Fibroblast of villous mesenchyme (primary cell): ENCODE measurements around the gene MICALL2. TPM values are rescaled to one million over a fixed set of nuclear protein-coding genes. Genes with fewer than 3 reads are reported as not detected.

Experiments
- DNase-seq: peaks from one replicate; pipeline ENCODE4 v3.0.0-alpha.2; 2010; ENCODE audit warnings: low read depth
- H3K4me3 ChIP-seq: 2 replicates; pipeline ENCODE4 v1.5.1; 2011; ENCODE audit warnings: low read depth, mild to moderate bottlenecking, low read length
- CTCF ChIP-seq: IDR thresholded peaks from 2 replicates; pipeline ENCODE4 v1.5.1; 2012; ENCODE audit warnings: low read depth, mild to moderate bottlenecking, low read length; ENCODE audit not compliant: insufficient read depth
- total RNA-seq: library from RNA; depleted of rRNA; stranded (reverse); fragments of >200 nt; gene quantifications from 2 replicates; pipeline ENCODE4 v1.2.3, GENCODE V29; 2012

MICALL2 gene
- total RNA-seq, 1 donor = 34.5 TPM

DNA sequence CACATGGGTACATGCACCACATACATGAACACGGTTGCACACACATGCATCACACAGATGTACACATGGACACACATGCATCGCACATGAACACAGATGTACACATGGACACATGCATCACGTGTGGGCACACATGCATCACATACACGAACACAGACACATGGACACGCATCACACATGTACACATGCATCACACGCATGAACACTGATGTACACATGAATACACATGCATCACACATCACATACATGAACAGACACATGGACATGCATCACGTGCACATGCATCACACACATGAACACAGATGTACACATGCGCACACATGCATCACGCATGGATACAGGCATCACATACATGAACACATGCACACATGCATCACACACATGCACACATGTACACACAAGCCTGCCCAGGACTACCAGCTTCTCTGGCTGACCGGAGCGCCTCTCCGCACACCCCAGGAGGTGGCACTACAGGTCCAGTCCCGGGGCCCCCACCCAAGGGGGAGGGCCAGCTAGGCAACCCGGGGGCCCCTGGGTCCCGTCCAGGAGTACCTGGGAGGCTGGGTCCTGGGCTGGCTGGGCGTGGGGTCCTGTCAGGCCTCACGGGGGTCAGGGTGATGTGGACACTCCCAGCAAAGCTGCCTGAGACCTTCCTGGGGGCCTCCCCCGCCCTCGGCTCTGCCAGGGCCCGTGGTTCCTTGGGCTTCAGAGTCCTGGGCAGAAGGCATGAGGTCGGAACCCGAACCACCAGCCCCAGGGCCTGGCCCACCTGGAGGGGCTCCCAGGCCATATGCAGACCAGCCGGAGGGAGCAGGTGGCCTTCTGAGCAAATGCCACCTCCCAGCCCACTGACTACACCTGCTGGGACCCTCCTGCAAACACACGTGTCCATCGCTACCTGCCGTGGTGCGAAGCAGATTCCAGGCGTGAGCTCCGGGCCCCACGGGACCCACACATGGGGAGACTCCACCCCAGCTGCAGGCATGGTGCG is 19.6 kb downstream of the MICALL2 start:
- no peak for DNase-seq
- TF ChIP-seq CTCF = no peak
- H3K4me3 ChIP-seq = no peak overlapping the region

DNA sequence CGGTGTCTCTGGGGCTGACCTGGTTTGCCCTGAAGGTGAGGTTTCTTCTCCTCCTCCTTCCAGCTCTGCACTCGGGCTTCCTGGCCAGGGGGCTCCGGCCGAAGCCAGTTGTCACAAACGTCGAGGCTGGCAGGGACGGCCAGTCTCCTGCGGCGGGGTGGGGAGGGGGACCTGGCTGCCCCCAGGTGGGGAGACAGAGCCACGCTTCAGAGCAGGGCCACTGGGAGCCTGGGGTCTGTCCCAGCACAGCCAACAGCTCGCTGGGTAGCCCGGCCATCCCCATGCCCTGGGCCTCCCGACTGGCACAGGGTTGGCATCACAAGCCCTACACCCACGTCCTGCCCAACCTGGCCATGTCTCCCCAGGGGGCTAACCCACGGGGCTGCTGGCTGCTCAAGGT is 20.4 kb downstream of the MICALL2 start:
- TF ChIP-seq CTCF = no peak
- DNase-seq = no peak
- no peak overlapping the region for H3K4me3 ChIP-seq

DNA sequence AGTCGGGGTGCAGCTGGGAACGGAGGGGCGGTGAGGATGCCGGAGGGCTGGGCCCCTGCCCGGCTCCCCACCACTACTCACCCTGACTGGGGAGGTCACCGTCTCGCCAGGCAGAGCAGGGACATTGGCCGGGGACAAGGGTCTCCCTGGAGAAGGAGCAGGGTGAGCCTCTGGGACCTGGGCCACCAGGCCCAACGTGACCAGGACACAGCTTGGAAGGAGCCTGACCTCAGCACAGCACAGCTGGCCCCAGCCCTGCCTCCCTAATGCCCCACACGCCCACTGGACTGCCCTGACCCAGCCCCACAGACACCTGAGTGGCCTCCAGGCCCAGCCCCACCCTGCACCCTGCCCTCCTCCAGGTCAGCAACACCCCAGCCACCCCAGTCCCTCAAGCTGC is 21.1 kb downstream of the MICALL2 start:
- TF ChIP-seq CTCF = no peak
- no peak for DNase-seq
- H3K4me3 ChIP-seq = no peak overlapping the region

GRCh38 chr7:1437155-1437880 is 22.0 kb downstream of the MICALL2 start:
- no peak for TF ChIP-seq CTCF
- DNase-seq = no peak
- no peak overlapping the region for H3K4me3 ChIP-seq

GRCh38 chr7:1436608-1437007 is 22.7 kb downstream of the MICALL2 start:
- no peak overlapping the region for H3K4me3 ChIP-seq
- no peak for TF ChIP-seq CTCF
- no peak for DNase-seq

- DNase-seq = no peak
- no peak overlapping the region for H3K4me3 ChIP-seq
- no peak for TF ChIP-seq CTCF
Measured at GRCh38 chr7:1434891-1435670, 24.2 kb downstream of the MICALL2 start.
